Measurements from ENCODE around the gene GDPD5.

The GDPD5 gene, protein sequence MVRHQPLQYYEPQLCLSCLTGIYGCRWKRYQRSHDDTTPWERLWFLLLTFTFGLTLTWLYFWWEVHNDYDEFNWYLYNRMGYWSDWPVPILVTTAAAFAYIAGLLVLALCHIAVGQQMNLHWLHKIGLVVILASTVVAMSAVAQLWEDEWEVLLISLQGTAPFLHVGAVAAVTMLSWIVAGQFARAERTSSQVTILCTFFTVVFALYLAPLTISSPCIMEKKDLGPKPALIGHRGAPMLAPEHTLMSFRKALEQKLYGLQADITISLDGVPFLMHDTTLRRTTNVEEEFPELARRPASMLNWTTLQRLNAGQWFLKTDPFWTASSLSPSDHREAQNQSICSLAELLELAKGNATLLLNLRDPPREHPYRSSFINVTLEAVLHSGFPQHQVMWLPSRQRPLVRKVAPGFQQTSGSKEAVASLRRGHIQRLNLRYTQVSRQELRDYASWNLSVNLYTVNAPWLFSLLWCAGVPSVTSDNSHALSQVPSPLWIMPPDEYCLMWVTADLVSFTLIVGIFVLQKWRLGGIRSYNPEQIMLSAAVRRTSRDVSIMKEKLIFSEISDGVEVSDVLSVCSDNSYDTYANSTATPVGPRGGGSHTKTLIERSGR

DNA sequence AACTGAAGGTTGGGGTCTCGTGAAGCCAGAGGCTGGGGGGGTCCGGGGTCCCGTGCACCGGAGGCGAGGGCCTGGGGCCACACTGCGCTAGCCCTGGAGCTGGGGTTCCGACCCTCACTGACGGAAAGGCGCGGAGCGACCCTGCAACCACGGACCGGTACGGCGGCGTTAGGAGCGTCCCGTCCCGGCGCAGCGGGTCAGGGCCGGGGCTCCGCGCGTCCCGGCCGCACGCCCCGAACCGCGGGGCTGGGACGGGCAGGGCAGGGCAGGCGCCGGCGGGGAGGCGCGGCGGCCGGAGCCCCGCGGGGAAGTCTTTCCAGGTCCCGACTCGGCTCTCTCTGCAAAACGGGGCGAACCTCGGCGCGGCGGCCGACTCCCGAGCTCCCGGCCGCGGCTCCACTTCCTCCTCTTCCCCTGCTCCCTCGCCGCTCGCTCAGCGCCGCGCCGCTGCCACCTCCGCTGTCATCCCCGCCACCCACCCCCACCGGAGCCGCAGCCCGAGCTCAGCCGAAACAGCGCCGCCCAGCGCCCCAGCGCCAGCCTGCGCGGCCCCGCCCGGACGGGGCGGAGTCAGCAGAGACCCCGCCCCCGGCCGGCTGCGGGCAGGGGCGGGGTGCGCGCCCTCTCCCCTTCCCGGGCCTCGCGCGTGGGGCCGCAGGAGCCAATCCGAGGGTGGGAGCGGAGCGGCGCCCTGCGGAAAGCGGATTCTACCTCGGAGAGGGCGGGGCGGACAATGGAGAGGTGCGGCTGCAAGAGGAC lies at the start of gene GDPD5:
TSS of gene GDPD5 (minus strand) at position 509 of the 759 bp plus-strand sequence. CDS start 48,206 bp downstream, outside the sequence.
- in situ Hi-C loops (cut with HindIII; ENCODE audit: low pct_ligation_motif_present, low pct_unique_long_range_greater_than_20kb, low sequenced_read_pairs), result no loop called here
- peak; percentile 78 for DNase-seq

DNA sequence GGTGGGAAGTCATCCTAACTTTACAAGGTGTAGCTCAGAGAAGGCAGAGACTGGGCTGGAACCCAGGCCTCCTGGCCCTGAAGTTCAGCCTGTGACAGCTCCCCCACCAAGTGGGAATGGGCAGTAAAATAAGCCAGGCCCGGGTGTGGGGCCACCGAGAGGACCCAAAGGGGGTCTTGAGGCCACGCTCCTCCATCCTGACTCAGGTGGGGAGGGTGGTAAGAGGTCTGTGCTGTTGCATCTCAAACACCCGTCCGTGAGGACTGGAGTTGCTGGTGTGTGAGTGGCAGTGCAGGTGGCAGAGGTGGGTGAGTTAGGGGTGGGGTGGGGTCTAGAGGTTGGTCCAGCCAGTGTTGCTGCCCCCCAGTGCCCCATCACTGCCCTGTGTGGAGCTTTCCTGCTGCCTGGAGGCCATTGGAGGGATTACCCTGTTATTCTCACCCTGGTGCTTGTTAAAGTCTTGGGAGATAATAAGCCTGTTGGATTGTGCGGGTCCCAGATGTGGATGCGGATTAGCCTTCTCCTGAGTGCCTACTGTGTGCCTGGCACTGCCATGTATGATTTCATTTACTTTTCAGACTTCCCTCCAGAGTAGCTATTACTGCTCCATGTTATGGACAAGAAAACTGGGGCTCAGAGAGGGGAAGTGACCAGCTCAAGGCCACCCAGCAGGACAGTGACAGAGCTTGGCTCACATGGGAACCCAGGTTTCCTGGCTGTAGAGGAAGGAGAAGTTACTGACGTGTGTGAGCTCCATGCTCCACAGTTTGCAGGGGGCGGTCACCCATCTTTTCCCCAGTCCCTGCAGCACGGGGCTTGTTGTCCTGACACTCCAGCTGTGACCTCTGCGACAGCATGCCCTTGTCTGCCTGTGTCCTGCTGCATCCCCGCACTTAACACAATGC lies 49.2 kb upstream of the GDPD5 start:
- no peak for DNase-seq
- in situ Hi-C loops (cut with HindIII; ENCODE audit: low pct_ligation_motif_present, low pct_unique_long_range_greater_than_20kb, low sequenced_read_pairs), result no loop called here

DNA sequence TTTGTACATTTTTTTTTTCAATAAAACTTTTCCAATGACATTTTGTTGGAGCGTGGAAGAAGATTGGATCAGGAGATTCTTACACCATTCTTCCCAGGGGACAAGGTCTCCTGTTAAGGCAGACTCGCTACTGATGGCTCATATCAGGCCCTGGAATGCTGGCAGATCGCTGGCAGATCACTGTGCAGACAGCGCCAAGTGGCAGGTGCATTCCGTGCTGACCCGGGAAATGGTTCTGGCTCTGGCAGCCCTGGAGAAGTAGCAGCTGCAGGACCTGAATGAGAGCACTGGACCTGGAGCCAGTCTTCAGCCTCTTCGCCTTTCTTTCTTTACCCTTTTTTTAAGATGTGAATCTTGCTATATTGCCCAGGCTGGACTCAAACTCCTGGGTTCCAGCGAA lies 47.0 kb upstream of the GDPD5 start:
- DNase-seq, result no peak
- in situ Hi-C loops (cut with HindIII; ENCODE audit: low pct_ligation_motif_present, low pct_unique_long_range_greater_than_20kb, low sequenced_read_pairs), result no loop called here

DNA sequence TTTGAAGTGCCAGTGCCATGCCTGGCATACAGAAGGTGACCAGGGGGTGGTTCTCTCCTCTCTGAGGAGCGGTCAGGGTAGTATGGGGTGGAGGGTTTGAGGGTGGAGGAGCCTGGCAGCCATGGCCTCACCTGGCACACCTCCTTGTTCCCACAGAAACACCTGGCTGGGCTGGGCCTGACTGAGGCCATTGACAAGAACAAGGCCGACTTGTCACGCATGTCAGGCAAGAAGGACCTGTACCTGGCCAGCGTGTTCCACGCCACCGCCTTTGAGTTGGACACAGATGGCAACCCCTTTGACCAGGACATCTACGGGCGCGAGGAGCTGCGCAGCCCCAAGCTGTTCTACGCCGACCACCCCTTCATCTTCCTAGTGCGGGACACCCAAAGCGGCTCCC lies 45.9 kb upstream of the GDPD5 start:
- DNase-seq, result no peak
- in situ Hi-C loops (cut with HindIII; ENCODE audit: low pct_ligation_motif_present, low pct_unique_long_range_greater_than_20kb, low sequenced_read_pairs), result no loop called here

DNA sequence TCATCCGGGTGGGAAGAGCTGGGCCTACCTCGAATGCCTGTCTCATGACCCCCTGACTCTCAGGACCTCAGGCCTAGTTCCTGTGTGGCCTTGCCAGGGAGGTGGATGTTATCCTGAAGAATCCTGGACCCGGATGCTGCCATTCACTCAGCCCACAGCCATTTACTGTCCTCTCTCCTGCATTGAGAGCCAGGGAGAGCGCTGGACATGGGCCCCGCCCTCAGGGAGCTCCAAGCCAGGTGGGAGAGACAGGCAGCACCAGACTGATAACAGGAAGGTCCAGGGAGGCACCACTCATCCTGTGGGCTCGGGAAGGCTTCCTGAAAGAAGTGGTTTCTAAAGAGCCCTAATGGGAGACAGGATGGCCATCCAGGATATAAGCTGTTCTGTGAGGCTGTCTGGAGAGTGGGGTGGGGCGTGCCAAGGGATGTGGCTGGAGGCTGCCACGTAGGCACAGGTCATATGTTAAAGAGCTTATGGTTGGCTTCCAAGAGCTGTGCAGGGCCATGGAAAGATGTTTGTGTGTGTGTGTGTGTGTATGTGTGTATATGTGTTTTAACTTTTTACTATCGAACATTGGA lies 44.9 kb upstream of the GDPD5 start:
- no peak for DNase-seq
- in situ Hi-C loops (cut with HindIII; ENCODE audit: low pct_ligation_motif_present, low pct_unique_long_range_greater_than_20kb, low sequenced_read_pairs), result no loop called here

DNA sequence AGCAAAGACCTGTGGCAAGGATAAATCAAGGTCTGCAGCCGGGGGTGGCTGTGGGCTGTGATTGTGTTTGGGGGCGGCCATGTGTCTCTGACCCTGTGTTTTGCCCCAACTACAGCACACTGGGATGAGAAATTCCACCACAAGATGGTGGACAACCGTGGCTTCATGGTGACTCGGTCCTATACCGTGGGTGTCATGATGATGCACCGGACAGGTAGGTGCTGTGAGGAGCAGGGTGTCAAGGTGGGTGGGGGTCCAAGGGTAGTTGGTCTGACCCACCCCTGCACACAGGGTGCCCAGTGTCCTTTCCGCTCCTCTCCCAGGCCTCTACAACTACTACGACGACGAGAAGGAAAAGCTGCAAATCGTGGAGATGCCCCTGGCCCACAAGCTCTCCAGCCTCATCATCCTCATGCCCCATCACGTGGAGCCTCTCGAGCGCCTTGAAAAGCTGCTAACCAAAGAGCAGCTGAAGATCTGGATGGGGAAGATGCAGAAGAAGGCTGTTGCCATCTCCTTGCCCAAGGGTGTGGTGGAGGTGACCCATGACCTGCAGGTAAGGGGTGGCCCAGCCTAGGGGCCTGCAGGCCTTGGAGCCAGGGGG lies 43.0 kb upstream of the GDPD5 start:
- in situ Hi-C loops (cut with HindIII; ENCODE audit: low pct_ligation_motif_present, low pct_unique_long_range_greater_than_20kb, low sequenced_read_pairs), result no loop called here
- DNase-seq, result no peak

DNA sequence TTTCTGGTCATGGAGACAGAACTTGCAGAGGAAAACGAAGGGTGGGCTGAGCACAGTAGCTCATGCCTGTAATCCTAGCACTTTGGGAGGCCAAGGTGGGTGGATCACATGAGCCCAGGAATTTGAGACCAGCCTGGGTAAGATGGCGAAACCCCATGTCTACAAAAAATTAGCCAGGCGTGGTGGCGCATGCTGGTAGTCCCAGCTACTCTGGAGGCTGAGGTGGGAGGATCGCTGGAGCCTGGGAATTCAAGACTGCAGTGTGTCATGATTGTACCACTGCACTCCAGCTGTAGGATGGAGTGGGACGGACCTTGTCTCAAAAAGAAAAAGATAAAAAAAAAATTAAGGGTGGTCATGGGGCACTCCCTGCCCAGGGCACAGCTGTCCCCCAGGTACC lies 42.2 kb upstream of the GDPD5 start:
- DNase-seq, result no peak
- in situ Hi-C loops (cut with HindIII; ENCODE audit: low pct_ligation_motif_present, low pct_unique_long_range_greater_than_20kb, low sequenced_read_pairs), result no loop called here

DNA sequence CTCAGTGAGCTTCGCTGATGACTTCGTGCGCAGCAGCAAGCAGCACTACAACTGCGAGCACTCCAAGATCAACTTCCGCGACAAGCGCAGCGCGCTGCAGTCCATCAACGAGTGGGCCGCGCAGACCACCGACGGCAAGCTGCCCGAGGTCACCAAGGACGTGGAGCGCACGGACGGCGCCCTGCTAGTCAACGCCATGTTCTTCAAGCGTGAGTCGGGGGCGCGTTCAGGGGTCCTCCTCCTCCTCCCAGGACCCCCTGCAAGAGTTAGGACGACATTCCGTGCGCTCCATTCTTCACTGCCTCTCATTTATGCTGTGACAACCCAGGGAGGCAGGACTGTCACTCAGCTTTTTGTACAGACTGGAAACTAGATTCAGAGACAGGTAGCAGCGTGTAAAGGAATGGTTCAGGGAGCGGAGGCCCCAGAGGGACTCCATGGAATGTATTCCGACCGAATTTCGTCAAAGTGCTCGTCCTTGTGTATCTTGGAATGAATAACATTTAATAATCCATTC lies 41.1 kb upstream of the GDPD5 start:
- in situ Hi-C loops (cut with HindIII; ENCODE audit: low pct_ligation_motif_present, low pct_unique_long_range_greater_than_20kb, low sequenced_read_pairs), result no loop called here
- DNase-seq, result no peak

DNA sequence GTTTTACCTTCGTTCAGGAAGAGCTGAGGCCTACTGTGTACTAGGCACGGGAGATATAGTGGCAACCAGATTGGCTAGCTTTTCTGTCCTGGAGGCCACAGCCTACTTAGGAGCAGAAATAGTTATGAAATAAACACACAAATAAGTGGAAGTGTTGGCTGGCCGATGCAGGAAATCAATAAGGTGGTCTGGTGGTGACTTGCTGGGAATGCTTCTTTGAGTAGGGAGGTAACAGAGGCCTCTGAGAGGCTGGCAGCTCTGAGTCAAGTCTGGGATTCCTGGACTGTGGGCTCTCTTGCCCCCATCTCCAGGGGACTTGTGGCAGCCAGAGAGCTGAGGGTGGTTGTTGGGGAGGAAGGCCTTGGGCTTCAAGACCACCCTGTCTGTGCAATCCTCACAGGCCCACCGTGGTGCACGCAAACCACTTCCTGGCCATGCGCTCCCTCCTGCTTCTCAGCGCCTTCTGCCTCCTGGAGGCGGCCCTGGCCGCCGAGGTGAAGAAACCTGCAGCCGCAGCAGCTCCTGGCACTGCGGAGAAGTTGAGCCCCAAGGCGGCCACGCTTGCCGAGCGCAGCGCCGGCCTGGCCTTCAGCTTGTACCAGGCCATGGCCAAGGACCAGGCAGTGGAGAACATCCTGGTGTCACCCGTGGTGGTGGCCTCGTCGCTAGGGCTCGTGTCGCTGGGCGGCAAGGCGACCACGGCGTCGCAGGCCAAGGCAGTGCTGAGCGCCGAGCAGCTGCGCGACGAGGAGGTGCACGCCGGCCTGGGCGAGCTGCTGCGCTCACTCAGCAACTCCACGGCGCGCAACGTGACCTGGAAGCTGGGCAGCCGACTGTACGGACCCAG lies 40.4 kb upstream of the GDPD5 start:
- DNase-seq, result no peak
- in situ Hi-C loops (cut with HindIII; ENCODE audit: low pct_ligation_motif_present, low pct_unique_long_range_greater_than_20kb, low sequenced_read_pairs), result no loop called here

DNA sequence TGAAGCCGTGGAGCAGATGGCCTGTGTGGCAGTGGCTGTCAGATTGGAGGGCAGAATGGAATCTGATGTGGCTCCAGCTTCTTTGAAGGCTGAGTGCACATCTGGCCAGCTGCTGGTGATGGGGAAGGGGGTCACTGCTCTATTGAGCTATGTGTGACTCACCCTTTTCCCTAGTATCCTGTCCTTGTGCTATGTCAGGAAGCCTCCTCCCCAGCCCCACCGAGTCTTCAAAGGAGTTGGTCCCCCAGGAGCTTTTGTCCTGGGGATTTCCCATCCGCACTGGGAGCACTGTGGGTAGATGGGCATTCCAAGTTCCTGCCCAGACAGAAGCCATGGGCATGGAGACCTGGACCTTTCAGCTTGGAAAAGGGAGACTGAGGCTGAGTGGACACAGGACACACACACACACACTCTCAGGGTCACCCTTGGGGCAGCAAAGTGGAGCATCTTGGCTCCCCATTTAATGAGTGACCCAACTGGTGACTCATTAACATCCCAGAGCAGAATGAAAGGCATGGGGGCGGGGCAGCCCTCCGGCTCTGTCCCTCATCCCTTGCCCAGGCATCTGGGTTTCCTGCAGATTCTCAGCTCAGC lies 39.6 kb upstream of the GDPD5 start:
- in situ Hi-C loops (cut with HindIII; ENCODE audit: low pct_ligation_motif_present, low pct_unique_long_range_greater_than_20kb, low sequenced_read_pairs), result no loop called here
- peak; percentile 71 for DNase-seq

DNA sequence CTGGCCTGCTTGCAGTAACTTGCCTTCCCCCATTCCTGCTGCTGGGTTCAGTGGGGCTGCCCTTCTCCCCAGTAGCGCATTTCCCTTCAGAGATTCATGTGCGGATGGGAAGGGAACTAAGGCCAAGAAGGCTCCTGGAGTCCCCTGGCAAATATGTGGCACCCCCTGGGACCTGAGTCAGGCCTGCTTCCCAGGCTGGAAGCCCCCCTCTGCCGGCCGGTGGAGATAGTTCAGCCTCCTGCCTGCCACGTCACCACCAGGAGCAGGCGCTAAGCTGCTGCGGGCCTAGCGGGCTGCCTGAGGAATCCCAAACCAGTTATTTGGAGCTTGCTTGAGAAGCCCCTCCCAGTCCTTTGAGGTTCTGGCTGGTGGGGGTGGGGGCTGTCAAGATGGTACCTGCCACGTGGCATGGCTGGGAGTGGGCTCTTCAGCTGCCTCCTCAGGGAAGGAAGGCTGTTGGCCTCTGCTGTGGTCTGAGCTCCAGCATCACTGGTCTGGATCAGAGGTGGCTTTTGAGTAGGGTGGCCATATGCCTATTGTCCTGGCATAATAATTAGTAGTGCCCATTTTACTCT lies 38.3 kb upstream of the GDPD5 start:
- in situ Hi-C loops (cut with HindIII; ENCODE audit: low pct_ligation_motif_present, low pct_unique_long_range_greater_than_20kb, low sequenced_read_pairs), result no loop called here
- DNase-seq, result peak; percentile 69

DNA sequence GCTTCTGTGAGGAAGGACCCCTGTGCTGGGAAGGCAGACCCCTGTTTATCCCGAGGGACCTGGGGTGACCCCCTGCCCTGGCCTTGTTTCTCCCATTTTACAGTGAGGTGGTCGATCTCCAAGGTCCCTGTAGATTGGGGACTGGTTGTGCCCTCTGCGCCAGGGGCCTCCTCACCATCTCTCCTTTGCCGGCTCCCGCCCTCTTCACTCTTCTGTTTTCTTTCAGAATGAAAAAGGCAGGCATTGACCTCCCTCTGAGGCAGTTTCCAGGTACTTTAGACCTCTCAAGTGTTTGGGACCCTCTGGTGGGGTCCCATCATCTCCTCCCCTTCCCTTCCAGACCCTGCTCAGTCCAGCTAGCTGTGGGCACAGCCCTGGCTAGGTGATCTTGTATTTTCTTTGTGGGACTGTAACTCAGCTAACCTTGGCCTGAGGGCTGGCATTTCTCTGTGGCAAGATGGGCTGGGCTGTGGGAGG lies 37.8 kb upstream of the GDPD5 start:
- in situ Hi-C loops (cut with HindIII; ENCODE audit: low pct_ligation_motif_present, low pct_unique_long_range_greater_than_20kb, low sequenced_read_pairs), result no loop called here
- DNase-seq, result no peak

DNA sequence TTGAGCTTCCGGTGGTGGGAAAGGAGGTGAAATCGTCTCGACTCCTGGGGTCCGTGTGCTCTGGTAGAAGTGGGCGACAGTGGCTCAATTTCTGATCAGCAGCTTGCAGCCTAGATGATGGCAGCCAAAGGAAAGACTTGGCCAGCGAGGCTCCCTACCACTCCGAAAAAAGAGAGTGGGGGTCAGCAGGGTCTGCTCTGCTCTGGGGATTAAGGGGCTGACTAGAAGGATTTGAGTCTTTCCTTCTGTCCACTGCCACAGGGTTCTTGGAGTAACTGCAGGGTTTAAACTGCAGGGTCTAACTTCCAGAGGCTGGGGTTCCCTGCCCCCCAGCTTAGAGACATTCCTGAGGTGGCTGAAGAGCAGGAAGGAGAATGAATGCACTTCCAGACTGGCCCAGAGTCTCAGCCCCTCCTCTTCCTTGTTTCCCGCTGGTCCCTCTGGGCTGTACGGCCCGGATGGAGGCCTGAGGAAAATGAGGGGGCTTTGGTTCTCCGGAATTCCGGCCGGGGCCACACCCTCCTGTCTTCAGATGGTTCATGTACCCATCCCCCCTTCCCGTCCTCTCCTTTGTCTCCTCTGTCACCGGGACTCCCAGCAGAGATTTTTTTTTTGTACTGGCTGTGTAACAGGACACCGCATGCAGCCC lies 37.2 kb upstream of the GDPD5 start:
- in situ Hi-C loops (cut with HindIII; ENCODE audit: low pct_ligation_motif_present, low pct_unique_long_range_greater_than_20kb, low sequenced_read_pairs), result no loop called here
- DNase-seq, result peak; percentile 49

DNA sequence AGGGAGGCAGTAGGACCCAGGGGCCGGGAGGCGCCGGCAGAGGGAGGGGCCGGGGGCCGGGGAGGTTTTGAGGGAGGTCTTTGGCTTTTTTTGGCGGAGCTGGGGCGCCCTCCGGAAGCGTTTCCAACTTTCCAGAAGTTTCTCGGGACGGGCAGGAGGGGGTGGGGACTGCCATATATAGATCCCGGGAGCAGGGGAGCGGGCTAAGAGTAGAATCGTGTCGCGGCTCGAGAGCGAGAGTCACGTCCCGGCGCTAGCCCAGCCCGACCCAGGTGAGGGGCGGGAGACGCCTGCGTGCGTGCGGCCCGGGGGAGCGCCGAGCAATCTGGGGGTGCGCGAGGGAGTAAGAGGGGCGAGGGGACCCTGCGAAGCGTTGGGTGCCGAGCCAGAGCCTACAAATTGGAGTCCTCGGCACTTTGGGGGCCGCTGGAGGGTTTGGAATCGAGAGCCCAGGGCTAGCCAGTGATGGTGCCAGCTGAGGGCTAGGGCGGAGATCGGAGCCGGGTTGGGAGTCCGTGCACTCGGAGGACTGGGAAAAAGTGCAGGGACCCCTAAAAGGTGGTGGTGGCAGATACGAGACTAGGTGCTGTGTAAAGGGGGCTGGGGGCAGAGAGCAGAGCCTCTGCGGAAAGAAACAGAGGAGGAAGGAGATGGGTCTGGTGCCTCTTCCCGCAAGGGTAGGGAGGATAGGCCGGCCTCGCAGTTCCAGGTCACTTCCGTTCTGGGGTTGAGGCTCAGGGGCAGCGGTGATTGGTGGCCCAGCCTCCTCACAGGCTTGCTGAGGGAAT lies 36.5 kb upstream of the GDPD5 start, which contains the start of gene SERPINH1:
TSS of gene SERPINH1 (plus strand) at position 206 of the 788 bp plus-strand sequence. CDS start 4,097 bp downstream, outside the sequence.
- peak; percentile 83 for DNase-seq
- in situ Hi-C loops (cut with HindIII; ENCODE audit: low pct_ligation_motif_present, low pct_unique_long_range_greater_than_20kb, low sequenced_read_pairs), result no loop called here
